Heart left ventricle (tissue), 13 donors: ENCODE measurements around the gene UBTD1.

Source experiments
- POLR2A ChIP-seq, 2 donors: fragments of 450-650 bp; IDR thresholded peaks; one replicate each; pipeline ENCODE4 v1.6.1; 2017; ENCODE audit warnings: antibody characterized with exemption in 2 of 2, mild to moderate bottlenecking in 2 of 2, moderate library complexity in 2 of 2
- TF ChIP-seq, protein P1 (sequence below), 12 donors: fragments of 200-600 bp; sonication (generic) in 4 of 12; IDR thresholded peaks; one replicate each; pipeline versions ENCODE4 v1.5.0 to v1.8.0; 2018 to 2022; ENCODE audit warnings: antibody characterized with exemption in 12 of 12, mild to moderate bottlenecking in 5 of 12
- donor health status: ischemic (EF 13 %, LVEDD 7.1; RV severe dilation, severe dysfunction).
- donor health status: DM: no; HTN: yes; CAD: no.
- donor health status: DM: no; HTN: no; CAD: no.
- donor health status: ischemic (EF 25% LVEDD 6.9; RV normal size, moderate dysfunction).
- donor health status: ischemic (EF 25% LVEDD 5.7; RV mildly dilated, moderate dysfunction).
- donor health status: ischemic (EF 35%, LVEDD 5.7; RV mildly dilated, moderate dysfunction).
- donor health status: nonischemic (EF 11% LVEDD 7.7; RV severe dilation, severe dysfunction).
- donor health status: DM: yes; HTN: yes; CAD: no.
- donor health status: PGD.
- donor health status: ischemic (EF 29% LVEDD 5.4; RV normal size, mild dysfunction).
- donor health status: nonischemic (EF 23%, LVEDD 6.1; RV moderate dilation, normal function).

DNA sequence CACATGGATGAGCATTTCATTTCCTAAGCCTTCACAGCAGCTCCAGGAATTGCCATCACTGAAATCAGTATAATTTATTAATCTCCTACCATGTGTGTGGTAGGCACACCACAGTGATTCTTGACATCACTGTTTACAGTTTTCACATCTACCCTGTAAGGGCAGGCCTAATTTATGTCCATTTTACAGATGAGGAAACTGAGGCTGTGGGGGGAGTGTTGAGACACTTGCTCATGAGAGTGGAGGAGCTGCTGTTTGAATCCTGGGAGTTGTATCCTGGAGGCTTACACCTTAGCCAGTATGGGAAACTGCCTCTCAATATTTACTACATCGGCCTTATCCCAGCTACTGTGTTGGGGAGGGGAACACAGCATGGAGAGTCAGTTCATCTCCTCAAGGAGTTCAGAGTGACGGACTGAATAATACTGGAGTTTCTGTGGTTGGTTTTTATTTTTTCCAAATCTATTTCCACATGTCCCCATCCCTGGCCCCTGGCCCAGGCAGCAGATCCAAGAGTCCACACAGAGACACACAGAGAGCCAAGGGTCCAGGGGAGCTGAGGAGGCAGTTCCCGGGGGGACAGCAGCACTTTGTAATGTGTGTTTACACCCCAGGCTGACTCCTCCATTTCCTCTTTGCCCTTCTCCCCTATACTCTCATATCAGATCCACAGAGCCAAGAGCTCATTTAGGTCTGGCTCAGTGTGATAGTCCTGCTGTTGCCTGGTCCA is 13.2 kb downstream of the UBTD1 start:
- TF ChIP-seq, protein P1, sequence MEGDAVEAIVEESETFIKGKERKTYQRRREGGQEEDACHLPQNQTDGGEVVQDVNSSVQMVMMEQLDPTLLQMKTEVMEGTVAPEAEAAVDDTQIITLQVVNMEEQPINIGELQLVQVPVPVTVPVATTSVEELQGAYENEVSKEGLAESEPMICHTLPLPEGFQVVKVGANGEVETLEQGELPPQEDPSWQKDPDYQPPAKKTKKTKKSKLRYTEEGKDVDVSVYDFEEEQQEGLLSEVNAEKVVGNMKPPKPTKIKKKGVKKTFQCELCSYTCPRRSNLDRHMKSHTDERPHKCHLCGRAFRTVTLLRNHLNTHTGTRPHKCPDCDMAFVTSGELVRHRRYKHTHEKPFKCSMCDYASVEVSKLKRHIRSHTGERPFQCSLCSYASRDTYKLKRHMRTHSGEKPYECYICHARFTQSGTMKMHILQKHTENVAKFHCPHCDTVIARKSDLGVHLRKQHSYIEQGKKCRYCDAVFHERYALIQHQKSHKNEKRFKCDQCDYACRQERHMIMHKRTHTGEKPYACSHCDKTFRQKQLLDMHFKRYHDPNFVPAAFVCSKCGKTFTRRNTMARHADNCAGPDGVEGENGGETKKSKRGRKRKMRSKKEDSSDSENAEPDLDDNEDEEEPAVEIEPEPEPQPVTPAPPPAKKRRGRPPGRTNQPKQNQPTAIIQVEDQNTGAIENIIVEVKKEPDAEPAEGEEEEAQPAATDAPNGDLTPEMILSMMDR (IDR thresholded peaks at IDR 0.05), result no peak
- no peak for TF ChIP-seq POLR2A (IDR thresholded peaks at IDR 0.05)
